Right renal pelvis (tissue), 4 donors: ENCODE measurements around the gene ANKZF1. TPM values are rescaled to one million over a fixed set of nuclear protein-coding genes. Genes with fewer than 3 reads are reported as not detected.
"Not testable (repeated sequence)": the region's sequence is repeated elsewhere in the genome, so short reads cannot be mapped to it uniquely, and the experiment has no call there.

Source experiments
- DNase-seq, 4 donors: peaks; one replicate each; pipeline ENCODE4 v3.0.0-alpha.2; 2013; ENCODE audit warnings: low read depth in 4 of 4, low spot score in 3 of 4, missing footprints in 1 of 4
- polyA plus RNA-seq, 4 donors: library from polyadenylated mRNA; unstranded; fragments of 120-200 nt; gene quantifications; one replicate each; pipeline ENCODE4 v1.2.1, GENCODE V29; 2013; ENCODE audit not compliant: insufficient read length in 4 of 4

Gene ANKZF1, protein sequence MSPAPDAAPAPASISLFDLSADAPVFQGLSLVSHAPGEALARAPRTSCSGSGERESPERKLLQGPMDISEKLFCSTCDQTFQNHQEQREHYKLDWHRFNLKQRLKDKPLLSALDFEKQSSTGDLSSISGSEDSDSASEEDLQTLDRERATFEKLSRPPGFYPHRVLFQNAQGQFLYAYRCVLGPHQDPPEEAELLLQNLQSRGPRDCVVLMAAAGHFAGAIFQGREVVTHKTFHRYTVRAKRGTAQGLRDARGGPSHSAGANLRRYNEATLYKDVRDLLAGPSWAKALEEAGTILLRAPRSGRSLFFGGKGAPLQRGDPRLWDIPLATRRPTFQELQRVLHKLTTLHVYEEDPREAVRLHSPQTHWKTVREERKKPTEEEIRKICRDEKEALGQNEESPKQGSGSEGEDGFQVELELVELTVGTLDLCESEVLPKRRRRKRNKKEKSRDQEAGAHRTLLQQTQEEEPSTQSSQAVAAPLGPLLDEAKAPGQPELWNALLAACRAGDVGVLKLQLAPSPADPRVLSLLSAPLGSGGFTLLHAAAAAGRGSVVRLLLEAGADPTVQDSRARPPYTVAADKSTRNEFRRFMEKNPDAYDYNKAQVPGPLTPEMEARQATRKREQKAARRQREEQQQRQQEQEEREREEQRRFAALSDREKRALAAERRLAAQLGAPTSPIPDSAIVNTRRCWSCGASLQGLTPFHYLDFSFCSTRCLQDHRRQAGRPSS
- polyA plus RNA-seq = 10 to 100 TPM; 40.5 to 59.2 (median 50.4) TPM

DNA sequence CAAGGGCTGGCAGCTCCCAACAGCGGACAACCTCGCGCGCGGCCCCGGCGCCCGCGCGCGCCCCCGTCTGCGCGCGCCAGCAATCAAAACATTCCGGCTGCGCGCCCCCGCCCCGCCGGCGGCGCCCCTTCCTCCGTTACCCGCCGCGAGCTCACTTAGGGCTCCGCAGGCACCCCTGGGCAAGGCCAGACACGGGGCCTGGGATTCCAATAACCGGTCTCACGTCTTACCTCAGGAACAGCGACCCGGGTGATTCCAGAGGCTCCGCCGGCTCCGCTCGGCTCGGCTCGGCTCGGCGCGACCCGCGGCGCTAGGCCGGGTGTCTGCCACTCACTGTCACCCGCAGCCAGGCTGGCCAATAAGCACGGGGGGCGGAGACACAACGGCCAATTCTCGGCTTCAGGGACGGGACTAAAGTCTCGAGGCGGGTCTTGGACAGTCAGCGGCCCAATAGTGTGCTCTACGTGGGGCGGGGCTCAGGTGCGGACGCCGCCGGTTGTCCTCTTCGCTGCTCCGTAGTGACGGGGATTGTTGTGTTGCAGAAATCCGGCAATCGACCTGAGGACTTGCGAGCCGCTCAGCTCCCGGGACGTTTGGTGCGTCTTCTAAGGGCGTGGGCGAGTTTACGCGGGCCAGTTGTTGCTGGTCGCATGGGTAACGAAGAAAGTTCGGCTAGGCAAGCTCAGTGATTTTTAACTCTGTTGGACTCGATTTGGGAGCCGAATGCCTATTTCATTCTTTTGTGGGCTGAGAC is at the start of gene ANKZF1, which contains the start of gene ATG9A:
Gene ANKZF1 (plus strand): TSS at position 502 of the 754 bp plus-strand sequence. CDS start 452 bp downstream, outside the sequence.
Gene ATG9A (minus strand): TSS at position 332 of the 754 bp plus-strand sequence. CDS start 1,612 bp downstream, outside the sequence.
- DNase-seq = peak; percentile 90 to 98 (median 96)

DNA sequence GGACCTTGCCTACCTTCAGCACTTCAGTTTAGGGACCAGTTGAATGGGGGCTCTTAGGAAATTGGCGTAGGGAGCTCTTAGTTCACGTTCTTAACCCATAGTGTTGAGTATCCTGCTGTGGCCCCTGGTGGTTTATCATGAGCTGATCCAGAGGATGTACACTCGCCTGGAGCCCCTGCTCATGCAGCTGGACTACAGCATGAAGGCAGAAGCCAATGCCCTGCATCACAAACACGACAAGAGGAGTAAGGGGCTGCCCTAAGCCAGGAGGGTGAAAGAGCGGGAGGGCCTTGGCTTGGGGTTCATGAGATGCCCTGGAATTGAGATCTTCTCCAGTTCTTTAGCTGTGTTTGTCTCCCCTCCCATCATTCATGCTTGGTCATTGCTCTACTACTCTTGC is 48.6 kb upstream of the ANKZF1 start:
- DNase-seq = no peak

DNA sequence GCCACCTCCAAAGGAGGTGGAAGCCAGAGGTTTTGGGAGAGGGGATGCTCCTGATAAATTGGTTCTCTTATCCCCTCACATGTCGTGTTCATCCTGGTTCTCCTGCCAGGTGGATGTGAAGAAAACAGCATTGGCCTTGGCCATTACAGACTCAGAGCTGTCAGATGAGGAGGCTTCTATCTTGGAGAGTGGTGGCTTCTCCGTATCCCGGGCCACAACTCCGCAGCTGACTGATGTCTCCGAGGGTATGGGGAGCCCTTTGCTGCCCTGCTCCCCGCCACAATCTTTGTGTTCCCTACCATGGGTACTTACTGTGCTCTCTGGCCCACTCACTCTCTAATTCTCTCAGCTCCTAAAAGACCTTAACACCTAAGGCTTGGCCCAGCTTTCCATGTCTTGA is 48.1 kb upstream of the ANKZF1 start:
- no peak for DNase-seq

GRCh38 chr2:219182331-219183150 is 47.1 kb upstream of the ANKZF1 start:
- no peak for DNase-seq

GRCh38 chr2:219183151-219183772 is 46.3 kb upstream of the ANKZF1 start:
- DNase-seq = no peak

GRCh38 chr2:219184121-219184520 is 45.5 kb upstream of the ANKZF1 start:
- DNase-seq = no peak

DNA sequence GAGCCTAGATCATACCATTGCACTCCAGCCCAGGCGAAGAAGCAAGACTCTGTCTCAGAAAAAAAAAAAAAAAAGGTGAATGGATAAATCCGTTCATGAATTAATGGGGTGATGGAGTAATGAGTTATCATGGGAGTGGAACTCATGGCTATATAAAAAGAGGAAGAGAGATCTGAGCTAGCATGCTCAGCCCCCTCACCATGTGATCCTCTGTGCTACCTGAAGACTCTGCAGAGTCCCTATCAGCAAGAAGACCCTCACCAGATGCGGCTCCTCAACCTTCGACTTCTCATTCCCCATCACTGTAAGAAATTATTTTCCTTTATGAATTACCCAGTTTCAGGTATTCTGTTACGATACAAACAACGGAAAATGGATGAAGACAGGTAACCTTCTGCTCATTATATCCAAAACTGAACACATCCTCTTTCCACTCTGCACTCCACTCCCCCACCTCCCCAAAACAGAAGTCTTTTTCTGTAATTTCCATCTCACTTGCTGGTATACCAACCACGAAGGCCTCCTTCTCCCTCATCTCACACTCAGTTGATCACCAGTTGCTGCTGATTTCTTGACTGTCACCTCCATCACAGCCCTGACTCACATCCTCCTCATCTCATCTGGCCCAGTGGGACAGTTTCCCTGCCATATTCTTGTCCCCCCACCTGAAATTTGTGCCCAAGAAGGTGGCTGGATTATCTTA is 42.7 kb upstream of the ANKZF1 start:
- DNase-seq = no peak

- DNase-seq = no peak
These were observed 32.2 kb upstream of the ANKZF1 start for GRCh38 chr2:219197388-219197787.

DNA sequence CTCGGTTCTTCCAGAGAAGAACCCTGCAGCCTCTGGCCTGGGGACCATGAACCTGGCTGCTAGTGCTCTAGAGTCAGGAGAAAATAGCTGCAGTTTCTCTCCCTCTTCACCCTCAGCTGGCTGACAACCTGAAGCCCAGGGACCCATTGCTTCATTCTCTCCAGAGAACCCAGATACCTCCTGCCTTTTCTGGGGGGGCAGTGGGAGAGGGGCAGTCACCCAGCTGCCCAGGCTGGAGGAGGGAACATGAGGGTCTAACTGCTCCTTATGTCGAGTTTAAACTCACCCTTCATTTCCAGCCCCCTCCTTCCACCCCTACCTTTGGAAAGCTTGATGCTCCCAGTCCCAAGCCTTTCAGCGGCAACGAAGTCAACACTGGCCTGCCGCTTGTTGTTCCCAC is 30.6 kb upstream of the ANKZF1 start:
- DNase-seq = no peak

GRCh38 chr2:219199470-219200211 is 30.0 kb upstream of the ANKZF1 start:
- no peak for DNase-seq

DNA sequence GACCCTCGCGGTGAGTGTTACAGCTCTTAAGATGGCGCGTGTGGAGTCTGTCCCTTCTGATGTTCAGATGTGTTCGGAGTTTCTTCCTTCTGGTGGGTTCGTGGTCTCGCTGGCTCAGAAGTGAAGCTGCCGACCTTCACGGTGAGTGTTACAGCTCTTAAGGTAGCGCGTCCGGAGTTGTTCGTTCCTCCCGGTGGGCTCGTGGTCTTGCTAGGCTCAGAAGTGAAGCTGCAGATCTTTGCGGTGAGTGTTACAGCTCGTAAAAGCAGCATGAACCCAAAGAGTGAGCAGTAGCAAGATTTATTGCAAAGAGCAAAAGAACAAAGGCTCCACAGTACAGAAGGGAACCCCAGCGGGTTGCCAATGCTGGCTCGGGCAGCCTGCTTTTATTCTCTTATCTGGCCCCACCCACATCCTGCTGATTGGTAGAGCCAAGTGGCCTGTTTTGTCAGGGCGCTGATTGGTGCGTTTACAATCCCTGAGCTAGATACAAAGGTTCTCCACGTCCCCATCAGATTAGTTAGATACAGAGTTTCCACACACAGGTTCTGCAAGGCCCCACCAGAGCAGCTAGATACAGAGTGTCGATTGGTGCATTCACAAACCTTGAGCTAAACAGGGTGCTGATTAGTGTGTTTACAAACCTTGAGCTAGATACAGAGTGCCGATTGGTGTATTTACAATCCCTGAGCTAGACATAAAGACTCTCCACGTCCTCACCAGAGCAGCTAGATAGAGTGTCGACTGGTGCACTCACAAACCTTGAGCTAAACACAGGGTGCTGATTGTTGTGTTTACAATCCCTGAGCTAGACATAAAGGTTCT is 28.9 kb upstream of the ANKZF1 start:
- not testable (repeated sequence) for DNase-seq

GRCh38 chr2:219201331-219201730 is 28.3 kb upstream of the ANKZF1 start:
- not testable (repeated sequence) for DNase-seq

- no peak for DNase-seq
These were observed 25.0 kb upstream of the ANKZF1 start for GRCh38 chr2:219204425-219205164.

DNA sequence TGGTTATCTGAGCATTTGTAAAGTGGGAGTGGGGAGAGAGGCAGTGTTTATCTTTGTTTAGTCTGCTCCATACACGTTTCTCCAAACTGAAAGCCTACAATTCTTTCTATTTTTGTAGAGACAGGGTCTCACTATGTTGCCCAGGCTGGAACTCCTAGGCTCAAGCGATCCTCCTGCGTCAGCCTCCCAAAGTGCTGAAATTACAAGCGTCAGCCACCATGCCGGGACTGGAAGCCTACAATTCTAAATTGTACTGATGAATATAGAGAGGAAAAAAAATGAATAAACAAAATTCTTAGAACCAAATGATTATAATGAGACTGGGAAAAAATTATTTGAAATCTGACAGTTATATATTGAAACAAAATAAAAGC is 24.5 kb upstream of the ANKZF1 start:
- DNase-seq = no peak

- no peak for DNase-seq
These were observed 23.7 kb upstream of the ANKZF1 start for GRCh38 chr2:219205981-219206327.

GRCh38 chr2:219206328-219207133 is 23.1 kb upstream of the ANKZF1 start, which contains the start of gene ZFAND2B:
ZFAND2B (plus strand) TSS chr2:219206782; CDS start chr2:219206988, 206 bp downstream.
- DNase-seq = peak; percentile 91 to 94 (median 93)
